GM21529 (cell line): ENCODE results near the gene NR1I3.

ENCODE experiments used
- ATAC-seq: cut with Tn5 transposase; IDR thresholded peaks from one replicate; pipeline ENCODE4 v1.9.1; 2021; ENCODE audit not compliant: unreplicated experiment

The NR1I3 gene

DNA sequence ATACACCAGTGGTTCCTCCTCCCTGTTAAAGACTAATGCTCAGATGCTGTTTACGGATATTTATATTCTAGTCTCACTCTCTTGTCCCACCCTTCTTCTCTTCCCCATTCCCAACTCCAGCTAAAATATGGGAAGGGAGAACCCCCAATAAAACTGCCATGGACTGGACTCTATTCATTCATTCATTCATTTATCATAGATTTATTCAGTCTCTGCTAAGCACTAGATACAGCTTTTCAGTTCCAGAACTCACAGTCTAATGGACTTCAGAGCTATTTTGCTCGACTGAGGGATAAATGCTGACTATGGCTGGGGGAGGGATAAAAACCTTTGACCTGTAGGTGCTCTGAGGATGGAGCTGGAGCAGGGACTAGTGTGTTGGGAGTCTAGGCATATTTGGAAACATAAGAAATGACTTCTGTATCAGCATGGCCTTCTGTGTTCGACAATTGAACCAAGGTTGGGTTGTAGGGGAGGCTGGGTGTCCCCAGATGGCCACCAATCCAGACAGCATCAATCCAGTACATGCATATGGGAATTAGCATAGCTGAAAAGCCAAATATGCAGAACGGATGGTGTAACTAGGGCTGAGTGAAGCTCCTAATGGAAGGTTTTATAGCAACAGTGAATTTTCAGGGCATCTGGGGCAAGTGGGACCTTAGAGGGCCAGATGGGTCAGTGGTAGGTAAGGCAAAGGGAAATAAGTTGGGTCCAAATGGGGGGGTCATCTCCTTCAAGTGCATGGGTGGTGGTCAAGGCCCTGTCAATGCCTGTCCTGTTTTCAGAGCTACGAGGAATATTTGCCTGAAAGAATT, 18.7 kb downstream of the NR1I3 start:
- no peak for ATAC-seq

DNA sequence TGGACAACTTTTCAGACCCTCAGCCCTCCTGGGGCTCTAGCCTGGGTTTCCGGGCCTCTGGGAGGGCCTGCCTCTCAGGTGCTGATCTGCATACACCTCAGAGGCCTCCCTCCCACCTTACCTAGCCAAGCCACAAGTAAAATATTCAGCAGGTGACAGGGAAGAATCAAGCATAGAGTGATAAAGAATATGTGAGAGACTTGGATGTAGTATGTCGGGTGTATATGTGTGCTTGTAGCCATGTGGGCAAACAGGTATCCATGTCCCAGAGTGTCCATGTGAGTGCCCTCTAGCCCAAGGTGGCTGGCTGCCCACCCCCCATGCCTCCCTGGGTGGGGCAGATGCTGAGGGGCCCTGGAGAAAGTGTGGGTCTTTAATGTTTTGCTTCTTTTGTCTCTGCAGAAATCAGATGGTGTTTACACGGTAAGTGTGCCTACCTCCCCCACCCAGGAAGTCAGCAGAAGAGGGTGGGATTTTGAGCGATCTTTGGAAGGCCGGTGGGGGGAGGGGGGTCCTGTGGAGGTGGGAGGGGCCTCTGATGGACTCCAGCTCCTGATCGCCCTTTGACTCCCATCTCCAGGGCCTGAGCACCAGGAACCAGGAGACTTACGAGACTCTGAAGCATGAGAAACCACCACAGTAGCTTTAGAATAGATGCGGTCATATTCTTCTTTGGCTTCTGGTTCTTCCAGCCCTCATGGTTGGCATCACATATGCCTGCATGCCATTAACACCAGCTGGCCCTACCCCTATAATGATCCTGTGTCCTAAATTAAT, 19.5 kb downstream of the NR1I3 start:
- no peak for ATAC-seq

DNA sequence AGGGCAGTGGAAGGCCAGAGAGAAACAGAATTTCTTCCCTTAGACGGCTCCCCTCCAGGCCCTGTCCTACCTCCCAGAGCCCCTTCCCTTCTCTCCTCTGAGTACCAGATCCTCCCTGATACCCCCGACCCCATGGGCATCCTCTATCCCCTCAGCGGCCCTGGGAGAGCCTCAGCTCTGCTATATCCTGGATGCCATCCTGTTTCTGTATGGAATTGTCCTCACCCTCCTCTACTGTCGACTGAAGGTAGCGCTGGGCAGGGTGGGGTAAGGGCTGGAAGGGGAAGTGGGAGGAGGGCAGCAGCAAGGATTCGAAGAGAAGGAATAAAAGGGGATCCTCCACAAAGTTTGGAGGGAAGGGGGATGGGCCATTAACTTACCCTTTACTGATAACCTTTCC, 20.2 kb downstream of the NR1I3 start:
- no peak for ATAC-seq

DNA sequence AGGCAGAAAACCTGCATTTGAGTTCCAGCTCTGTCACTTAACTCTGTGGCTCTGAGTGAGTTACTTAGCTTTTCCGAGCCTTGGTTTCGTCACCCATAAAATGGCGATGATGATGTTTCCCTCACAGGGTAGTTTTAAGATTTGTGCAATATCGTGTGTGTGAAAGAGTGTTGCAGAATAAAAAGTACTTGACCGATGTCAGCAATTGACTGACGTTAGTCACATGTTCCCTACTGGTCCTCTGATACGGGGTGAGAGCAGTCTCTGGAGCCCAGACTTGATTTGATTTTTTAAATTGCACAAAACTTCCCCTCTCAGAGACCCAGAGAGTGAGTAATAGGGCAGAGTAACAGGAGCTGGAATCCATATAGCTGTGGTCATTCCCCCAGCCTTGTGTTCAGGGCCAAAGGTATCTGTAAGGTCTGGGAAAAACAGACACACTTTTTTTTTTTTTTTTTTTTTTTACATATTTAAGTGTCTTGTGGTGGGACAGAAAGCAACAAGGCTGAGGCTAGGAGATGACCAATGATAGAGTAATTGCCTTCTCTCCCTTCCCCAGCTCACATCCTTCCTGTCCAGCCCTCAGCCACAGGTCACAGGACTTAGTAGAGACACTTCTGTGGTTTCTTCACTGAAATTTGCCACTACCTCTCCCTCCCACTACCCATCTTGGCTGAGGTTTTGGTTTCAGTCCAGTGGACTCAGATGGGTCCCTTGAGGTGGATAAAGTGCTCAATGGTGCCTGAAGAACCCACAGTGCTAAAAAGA, 20.9 kb downstream of the NR1I3 start:
- peak; percentile 92 for ATAC-seq

DNA sequence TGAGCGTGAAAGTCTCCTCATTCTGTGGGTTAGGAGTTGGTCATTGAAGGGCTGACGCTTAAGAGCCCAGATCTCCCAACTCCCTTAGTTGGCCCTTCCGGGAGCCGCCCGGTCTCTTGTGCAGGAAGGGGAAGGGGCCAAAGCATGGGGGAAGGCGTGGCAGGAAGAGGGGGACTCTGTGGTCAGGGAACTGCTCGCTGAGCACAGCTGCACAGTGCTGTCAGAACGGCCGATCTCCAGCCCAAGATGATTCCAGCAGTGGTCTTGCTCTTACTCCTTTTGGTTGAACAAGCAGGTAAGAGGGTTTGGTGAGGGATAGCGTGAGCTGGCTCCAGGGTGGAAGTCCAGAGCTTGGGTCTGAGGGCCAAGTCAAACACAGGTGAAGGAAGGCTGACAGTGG, 22.9 kb downstream of the NR1I3 start, which contains the start of gene FCER1G:
Gene FCER1G (plus strand): TSS at position 220 of the 400 bp plus-strand sequence. CDS start 27 bp downstream, at position 247.
- no peak for ATAC-seq

DNA sequence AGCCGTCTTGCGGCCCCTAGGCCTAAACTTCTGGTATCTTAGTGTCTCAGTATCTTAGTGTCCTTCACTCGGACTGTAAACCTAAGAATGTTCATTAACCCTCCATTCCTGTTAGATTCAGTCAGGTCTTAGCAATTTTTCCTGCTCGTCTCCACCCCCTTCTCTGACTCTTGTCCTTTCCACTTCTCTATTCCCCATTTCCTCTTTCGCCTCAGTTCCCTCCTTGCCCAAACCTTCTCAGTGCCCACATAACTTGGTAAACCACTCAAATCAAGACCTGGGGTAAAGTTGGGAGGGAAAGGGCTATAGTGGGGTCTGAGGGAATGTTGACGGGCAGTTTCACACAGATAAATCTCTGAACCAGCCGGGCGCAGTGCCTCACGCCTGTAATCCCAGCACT, 23.6 kb downstream of the NR1I3 start:
- no peak for ATAC-seq

DNA sequence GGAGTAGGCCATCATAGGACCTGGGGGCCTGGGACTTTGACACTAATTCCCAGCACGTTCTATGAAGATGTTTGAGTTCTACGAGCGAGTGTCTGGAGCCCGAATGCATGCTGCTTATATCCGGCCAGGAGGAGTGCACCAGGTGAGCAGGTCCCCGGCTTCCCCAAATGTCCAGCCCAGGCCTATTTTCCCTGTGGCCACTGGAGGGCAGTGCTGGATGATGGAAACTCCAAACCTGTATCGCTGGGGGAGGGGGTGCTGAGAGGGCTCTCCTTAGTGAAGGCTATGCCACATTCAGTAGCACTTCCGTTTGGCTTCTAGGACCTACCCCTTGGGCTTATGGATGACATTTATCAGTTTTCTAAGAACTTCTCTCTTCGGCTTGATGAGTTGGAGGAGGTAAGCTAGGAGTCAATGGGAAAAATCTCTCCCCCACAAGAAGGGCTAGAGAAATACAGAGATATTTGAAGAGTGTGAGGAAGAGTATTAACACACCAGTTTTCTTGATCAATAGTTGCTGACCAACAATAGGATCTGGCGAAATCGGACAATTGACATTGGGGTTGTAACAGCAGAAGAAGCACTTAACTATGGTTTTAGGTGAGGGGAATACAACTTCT, 28.1 kb downstream of the NR1I3 start:
- no peak for ATAC-seq

DNA sequence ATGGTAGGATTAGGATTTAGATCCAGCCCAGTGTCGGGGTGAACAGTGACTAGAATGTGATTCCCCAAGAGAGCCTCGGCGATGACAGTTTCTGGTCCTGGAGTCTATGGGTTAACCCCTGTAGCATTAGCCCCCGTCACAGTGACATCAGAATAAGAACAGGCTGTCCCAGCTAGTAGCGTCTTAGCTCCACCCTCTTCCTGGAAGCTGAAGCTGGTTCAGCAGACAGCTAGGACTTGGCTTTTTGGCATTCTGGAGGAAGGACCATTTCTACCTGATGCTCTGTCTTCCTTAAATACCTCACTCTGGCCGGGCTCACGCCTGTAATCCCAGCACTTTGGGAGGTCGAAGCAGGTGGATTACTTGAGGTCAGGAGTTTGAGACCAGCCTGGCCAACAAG, 30.8 kb downstream of the NR1I3 start:
- ATAC-seq = no peak

DNA sequence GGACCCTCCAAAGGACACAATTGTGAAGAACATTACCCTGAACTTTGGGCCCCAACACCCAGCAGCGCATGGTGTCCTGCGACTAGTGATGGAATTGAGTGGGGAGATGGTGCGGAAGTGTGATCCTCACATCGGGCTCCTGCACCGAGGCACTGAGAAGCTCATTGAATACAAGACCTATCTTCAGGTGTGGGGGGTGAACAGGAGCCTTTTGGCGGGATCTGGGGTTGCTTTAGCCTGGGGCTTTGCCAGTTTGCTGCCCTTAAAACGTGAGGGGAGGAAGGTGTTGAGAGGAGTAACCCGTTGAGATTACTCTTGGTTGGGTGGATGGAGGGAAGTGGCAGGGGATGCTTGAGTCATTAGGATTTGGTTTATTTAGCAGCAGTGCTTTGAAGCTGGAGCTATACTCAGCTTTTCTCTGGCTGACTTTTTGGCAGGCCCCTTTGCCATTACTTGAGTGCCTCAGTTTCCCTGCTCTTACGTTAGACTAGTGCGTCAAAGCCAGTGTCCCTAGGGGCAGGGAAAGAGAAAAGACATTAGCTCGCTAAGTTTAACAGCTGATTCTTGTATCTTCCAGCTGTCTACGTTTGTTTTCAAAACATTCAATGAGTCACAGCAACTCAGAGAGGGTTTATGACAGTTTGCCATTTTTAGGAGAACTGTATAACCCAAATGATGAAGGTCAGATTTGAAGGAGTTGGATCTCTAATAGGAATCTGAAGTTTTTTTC, 31.4 kb downstream of the NR1I3 start:
- ATAC-seq = no peak

DNA sequence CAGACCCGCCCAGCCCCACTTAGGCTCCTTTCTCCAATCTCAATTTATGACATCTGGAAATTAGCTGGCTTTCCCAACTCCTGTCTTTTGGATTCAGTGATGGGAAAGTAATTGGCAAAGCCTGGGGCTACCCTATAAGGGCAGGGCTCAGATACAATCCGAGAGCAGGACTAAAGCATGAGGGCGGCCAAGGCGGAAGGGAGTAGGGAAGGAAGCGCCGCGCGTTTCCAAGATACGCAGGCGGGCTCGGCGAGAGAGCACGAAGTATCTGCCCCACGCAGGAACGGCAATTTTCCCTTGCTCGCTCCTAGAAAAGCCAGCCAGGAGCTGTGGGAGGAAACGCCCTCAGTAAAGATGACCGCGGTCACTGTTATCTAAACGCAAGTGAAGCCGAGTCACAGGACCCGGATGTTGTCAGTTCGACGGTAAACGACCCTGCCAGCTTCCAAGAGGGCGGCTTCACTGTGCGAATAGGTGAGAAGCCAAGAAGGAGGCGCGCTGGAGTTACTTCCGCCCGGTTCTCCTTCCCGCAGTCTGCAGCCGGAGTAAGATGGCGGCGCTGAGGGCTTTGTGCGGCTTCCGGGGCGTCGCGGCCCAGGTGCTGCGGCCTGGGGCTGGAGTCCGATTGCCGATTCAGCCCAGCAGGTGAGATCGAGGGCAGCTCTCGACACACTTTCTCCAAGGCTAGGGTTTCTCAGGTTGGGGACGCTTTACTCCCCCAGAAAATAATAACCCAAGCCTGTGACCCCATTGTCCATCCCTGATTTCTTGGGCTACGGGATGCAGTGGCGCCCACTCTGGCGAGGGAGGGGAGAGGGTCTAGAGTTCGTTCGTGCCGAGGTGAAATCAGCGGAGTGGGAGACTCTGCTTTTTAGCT, 35.9 kb downstream of the NR1I3 start, which contains the start of gene NDUFS2:
Gene NDUFS2 (plus strand): TSS at position 532 of the 877 bp plus-strand sequence. CDS start 19 bp downstream, at position 551.
- peak; percentile 97 for ATAC-seq

DNA sequence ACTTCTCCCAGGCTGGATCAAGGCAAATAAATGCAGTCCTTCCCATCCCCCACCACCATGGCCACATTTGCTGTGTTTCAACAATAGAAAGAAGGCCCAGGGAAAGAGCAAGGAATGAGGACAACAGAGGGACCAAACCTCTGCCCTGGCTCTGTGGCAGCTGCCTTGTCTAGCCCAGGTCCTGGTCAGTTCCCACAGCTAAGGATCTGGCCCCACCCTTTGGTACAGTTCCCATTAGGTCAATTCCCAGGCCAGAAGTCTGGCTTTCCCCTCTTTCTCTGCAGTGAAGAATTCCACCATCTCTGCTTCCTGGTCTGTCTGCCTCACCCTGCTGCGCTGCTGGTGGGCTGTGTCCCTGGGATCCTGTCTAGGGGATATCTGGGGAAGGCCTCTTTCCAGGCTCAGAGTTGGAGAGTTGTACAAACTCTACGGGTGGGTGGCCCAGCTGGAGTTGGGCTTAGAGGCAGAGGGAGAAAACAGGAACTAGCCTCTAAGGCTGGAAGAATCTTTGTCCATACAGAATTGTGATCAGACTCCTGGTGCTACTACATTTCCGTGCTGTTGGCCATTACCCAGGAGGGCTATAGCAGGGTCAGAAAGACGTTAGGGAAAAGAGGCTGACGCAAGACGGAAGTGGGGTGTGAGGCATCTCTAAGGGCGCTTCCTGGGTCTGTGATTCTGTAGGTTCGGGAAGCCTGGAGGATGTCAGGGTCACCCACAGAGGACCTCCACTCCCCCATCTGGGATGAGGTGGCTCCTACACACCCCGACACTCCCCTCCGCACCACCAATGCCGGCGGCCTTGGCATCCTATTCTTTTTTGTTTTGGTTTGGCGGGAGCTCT, 36.8 kb downstream of the NR1I3 start:
- no peak for ATAC-seq

DNA sequence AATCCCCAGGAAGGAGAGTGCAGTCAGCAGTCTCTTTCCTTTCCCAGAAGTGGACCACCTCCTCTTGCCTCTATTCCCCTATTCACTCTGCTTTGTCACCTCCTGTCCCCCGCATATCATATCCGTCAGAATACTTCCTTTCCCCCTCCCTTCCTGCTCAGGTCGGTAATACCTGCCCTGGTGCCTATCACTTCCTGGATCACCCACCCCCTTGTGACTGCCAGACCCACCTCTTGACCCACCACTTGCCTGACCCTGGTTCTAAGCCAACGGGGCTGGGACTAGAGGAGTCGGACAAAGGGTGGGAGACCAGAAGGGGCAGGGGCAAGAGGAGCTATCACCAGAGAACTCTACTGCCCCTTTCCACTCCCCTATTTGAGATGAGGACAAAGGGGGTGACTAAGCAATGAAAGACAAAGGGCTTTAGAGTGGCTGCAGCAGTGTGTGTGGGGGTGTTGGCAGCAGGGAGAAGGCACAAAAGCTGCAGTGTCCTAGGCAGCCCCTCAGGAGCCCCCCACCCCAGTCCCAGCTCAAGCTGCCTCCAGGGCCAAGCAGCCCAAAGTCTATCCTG, 37.5 kb downstream of the NR1I3 start:
- no peak for ATAC-seq

DNA sequence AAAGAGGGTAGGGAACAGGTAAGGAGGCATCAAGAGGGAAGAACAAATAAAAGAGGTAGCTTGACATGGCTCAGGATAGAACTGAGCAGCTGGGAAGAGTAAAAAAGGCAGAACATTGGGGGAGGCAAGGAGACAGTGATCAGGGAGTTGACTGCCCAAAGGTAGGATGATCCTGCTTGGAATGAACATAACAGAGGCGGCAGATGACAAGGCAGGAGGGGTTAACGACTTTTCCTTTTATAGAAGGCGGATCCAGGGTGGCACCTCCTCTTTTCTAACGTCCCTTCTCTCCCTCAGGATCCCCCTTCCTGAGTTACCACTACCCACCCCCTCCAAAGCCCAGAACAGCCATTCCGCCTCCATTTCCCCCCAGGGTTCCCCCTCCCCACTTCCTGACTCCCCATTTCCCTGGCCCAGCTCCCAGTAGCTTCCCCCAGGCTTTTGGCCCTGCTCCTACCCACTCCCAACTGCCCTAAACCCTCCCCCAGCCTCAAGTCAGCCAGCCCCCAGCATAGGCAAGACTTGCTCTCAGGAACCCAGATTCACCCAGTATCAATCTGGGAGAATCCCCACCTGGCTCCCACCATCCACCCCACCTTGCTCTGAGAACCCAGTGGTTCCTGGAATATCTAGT, 38.4 kb downstream of the NR1I3 start:
- no peak for ATAC-seq

DNA sequence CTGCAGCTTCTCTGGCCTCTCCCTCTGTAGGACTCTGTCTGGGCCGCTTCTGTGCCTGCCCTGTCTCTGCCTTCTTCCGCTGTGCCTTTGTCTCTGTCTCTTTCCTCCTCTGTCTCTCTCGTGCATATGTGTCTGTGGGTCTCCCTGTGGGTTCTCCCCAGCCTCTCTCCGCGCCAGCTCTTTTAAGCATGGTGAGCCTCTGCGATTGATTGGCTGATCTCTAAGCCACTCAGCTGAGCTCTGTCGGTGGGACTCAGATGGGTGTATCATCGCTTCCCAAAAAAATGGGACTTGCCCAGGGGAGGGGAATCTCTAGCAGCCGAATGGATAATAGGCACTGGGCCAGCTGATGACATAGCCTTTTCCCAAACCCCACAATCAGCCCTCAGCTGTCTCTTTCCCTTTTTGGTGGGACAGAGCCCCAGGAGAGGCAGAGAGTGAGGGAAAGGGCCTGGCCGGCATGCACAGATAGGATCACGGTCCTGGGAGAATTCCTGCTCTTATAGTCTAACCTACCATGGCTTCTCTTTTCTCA, 39.0 kb downstream of the NR1I3 start, which contains the start of gene ADAMTS4:
Gene ADAMTS4 (minus strand): TSS at position 158 of the 535 bp plus-strand sequence. CDS start 427 bp downstream, outside the sequence.
- ATAC-seq = no peak

DNA sequence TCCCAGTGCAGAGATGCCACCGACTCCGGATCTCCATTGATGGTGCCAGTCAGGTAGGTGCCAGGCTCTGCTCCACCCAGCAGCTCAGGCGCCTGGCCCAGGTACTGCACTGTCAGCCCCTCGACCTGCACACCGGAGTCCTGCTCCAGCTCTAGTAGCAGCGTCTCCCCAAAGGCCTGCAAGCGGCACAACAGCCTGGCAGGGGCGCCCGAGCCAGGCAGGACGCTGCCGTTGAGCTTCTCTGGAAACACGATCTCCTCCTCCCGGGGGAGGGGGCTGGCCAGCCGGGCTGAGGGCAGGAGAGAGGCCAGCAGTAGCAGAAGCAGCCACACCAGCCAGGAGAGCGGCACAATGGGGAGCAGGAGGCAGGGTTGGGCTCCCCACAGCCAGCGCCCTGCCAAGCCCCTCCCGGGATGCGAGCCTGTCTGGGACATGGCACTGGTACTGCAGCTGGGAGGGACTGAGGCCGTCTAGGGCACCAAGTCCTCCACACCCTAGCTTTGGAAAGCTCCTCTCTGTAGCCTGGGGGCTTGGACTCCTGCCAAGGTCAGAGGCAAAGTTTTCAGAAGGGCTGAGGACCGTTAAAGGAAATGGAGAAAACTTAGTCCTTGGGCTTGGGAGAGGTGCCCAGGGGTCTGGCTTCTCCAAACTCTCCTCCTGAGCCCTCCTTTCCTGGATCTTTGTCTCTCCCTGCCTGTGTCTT, 39.7 kb downstream of the NR1I3 start:
- ATAC-seq = no peak

DNA sequence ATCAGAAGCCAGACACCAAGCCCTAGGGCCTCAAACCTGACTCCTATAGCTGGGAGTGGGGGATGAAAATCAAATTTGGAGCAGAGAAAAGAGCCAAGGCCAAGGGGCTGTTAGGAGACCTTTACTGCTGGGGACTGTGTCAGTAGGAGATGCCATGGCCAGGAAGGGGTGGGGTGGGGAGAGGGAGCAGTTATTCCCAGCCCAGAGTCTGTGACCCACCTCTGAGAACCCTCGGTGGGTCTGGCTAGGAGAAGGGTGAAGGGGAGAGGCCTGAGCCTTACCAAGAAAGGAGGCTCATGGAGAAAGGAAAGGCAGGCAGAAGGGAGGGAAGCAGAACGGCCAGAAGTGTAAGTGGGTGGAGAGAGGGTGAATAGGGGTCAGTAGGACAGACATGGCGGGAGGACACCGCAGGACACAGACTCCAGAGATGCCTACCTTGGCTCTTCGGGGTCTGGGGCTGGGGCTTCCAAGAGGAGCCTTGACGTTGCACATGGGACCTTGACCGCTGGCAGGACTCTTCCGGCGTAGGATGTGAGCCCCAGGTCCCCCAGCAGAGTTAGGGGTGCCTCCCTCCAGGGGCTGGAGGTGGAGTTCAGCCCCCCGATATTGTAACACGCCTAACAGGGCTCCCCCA, 40.3 kb downstream of the NR1I3 start:
- no peak for ATAC-seq
